ENCODE results near the gene RPS8.
A peak's percentile ranks its signal among the peaks of the same experiment; 100 is the strongest.

The RPS8 gene

GRCh38 chr1:44784094-44785028 is 9.0 kb downstream of the RPS8 start:
- no peaks in the 10 kb centered on the region for H3K27me3 ChIP-seq (ENCODE audit: insufficient read depth, low read depth)
- no peak for TF ChIP-seq CTCF (conservative IDR thresholded peaks at IDR 0.05; ENCODE audit: low read depth, low read length)
- H3K4me1 ChIP-seq (ENCODE audit: low read depth, poor library complexity, severe bottlenecking), result no peaks in the 10 kb centered on the region
- H3K27ac ChIP-seq, result 0 out of 2 replicates have a peak overlapping the region, but pooled peaks have one; percentile 18
- no peaks in the 10 kb centered on the region for H4K20me1 ChIP-seq (ENCODE audit: insufficient read depth)
- H3K4me3 ChIP-seq (IDR thresholded peaks at IDR 0.05; ENCODE audit: insufficient read depth, low read depth, low read length), result no peak overlapping the region
- peak overlapping the region; percentile 9; the same call in 1 of the 2 replicates for H3K4me2 ChIP-seq
- peak overlapping the region; percentile 48; the same call in 1 of the 2 replicates for H3K9ac ChIP-seq
- H2AFZ ChIP-seq (ENCODE audit: low read depth), result no peak overlapping the region
- H3K36me3 ChIP-seq (ENCODE audit: insufficient read depth), result peaks cover 1% of the 10 kb centered on the region; the same call in 1 of the 2 replicates
- H3K79me2 ChIP-seq (ENCODE audit: insufficient read depth, low read depth), result peaks cover 2% of the 10 kb centered on the region; the same call in 1 of the 2 replicates

DNA sequence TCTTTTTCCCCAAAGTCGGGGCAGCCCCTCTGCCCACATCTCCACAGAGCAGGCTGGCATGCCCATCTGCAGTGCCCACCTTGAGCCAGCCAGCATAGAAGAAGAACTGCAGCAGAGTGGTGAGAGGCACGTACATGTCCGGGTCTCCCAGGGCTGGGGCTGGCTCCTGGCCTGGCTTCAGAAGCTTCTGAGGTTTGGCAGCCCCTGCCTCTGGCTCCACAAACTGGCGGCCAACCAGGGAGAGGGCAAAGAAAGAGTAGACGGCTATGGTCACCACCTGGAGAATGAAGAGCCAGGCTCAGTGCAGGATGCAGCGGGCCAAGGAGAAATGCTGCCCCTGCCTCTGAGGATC is 9.7 kb downstream of the RPS8 start:
- Histone ChIP-seq H3K79me2 (ENCODE audit: insufficient read depth, low read depth) (no peaks in the 10 kb centered on the region), H3K4me2 (no peak overlapping the region), H3K27me3 (ENCODE audit: insufficient read depth, low read depth) (no peaks in the 10 kb centered on the region), H3K4me1 (ENCODE audit: low read depth, poor library complexity, severe bottlenecking) (no peaks in the 10 kb centered on the region), H3K27ac (no peak overlapping the region), H4K20me1 (ENCODE audit: insufficient read depth) (no peaks in the 10 kb centered on the region), H3K36me3 (ENCODE audit: insufficient read depth) (no peaks in the 10 kb centered on the region), H3K9ac (no peak overlapping the region), H2AFZ (ENCODE audit: low read depth) (no peak overlapping the region), H3K4me3 (IDR thresholded peaks at IDR 0.05; ENCODE audit: insufficient read depth, low read depth, low read length) (no peak overlapping the region)
- no peak for TF ChIP-seq CTCF (conservative IDR thresholded peaks at IDR 0.05; ENCODE audit: low read depth, low read length)

DNA sequence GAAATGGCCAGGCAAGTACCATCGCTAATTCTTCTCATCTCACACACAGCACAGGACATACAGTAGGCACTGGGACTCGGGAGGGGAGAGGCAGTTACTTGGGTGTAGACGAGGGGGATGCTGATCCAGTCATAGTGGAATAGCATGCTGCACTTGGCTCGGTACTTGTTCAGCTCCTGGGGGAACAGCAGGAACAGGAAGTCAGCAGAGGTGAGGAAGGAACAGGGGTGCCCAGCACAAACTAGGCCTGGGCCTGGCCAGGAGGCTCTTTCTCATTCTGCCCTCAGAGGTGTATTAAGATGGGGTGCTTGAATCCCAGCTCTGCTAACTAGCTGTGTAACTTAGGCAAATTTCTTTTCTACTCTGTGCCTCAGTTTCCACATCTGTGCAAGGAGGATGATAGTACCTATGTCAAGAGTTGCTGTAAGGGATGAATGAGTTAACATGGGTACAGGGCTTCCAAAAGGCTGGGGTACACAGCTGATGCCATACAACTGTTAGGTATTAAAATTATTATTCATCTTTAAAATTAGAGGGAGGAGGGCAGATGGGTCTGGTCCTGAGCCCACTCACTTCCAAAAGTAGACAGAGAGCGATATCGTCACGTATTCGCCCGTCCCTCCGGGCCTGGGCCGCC is 10.3 kb downstream of the RPS8 start:
- no peaks in the 10 kb centered on the region for H3K27me3 ChIP-seq (ENCODE audit: insufficient read depth, low read depth)
- no peak overlapping the region for H3K4me3 ChIP-seq (IDR thresholded peaks at IDR 0.05; ENCODE audit: insufficient read depth, low read depth, low read length)
- no peaks in the 10 kb centered on the region for H4K20me1 ChIP-seq (ENCODE audit: insufficient read depth)
- H3K27ac ChIP-seq, result no peak overlapping the region
- no peak overlapping the region for H3K4me2 ChIP-seq
- no peak overlapping the region for H2AFZ ChIP-seq (ENCODE audit: low read depth)
- TF ChIP-seq CTCF (conservative IDR thresholded peaks at IDR 0.05; ENCODE audit: low read depth, low read length), result no peak
- H3K79me2 ChIP-seq (ENCODE audit: insufficient read depth, low read depth), result no peaks in the 10 kb centered on the region
- H3K36me3 ChIP-seq (ENCODE audit: insufficient read depth), result no peaks in the 10 kb centered on the region
- H3K9ac ChIP-seq, result no peak overlapping the region
- no peaks in the 10 kb centered on the region for H3K4me1 ChIP-seq (ENCODE audit: low read depth, poor library complexity, severe bottlenecking)

GRCh38 chr1:44786138-44786840 is 10.9 kb downstream of the RPS8 start:
- Histone ChIP-seq H3K27ac (no peak overlapping the region), H3K79me2 (ENCODE audit: insufficient read depth, low read depth) (no peaks in the 10 kb centered on the region), H4K20me1 (ENCODE audit: insufficient read depth) (no peaks in the 10 kb centered on the region), H3K27me3 (ENCODE audit: insufficient read depth, low read depth) (no peaks in the 10 kb centered on the region), H3K4me1 (ENCODE audit: low read depth, poor library complexity, severe bottlenecking) (no peaks in the 10 kb centered on the region), H3K4me2 (no peak overlapping the region), H2AFZ (ENCODE audit: low read depth) (no peak overlapping the region), H3K4me3 (IDR thresholded peaks at IDR 0.05; ENCODE audit: insufficient read depth, low read depth, low read length) (no peak overlapping the region), H3K9ac (no peak overlapping the region), H3K36me3 (ENCODE audit: insufficient read depth) (no peaks in the 10 kb centered on the region)
- TF ChIP-seq CTCF (conservative IDR thresholded peaks at IDR 0.05; ENCODE audit: low read depth, low read length), result peak; percentile 45; the same call in 1 of the 2 replicates

All from KMS-11 (cell line).